Stimulated activated CD8-positive, alpha-beta memory T cell treated with anti-CD3 and anti-CD28 coated beads, Interleukin-4, amount 100 ng/mL, for 1 hour (primary cell): ENCODE results near the gene RNF212B.

Experiments used
- DNase-seq, 2 donors: peaks; one replicate each; pipeline ENCODE4 v3.0.0-alpha.2; 2020; ENCODE audit warnings: low read depth in 2 of 2, low spot score in 1 of 2

RNF212B gene

DNA sequence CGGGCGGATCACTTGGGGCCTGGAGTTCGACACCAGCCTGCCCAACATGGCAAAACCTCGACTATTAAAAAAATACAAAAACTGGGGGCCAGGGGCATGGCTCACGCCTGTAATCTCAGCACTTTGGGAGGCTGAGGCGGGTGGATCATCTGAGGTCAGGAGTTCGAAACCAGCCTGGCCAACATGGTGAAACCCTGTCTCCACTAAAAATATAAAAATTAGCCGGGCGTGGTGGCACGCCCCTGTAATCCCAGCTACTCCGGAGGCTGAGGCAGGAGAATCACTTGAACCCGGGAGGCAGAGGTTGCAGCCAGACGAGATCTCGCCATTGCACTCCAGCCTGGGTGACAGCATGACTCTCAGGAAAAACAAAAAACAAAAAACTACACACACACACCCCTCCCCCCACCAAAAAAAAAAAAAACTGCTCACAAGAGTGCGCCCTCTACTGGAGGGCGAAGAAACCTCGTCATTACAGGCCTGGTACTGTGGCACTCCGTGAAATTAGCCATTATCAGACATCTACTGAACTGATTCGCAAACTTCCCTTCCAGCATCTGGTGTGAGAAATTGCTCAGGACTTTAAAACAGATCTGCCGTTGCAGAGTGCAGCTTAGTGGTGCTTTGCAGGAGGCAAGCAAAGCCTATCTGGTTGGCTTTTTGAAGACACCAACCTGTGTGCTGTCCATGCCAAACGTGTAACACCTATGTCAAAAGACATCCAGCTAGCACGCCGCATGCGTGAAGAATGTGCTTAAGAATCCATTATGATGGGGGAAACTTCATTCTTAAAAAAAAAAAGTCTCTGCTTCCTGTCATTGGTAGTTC, 57.2 kb downstream of the RNF212B start:
- DNase-seq, result peak in 1 of 2 donors; percentile 35

DNA sequence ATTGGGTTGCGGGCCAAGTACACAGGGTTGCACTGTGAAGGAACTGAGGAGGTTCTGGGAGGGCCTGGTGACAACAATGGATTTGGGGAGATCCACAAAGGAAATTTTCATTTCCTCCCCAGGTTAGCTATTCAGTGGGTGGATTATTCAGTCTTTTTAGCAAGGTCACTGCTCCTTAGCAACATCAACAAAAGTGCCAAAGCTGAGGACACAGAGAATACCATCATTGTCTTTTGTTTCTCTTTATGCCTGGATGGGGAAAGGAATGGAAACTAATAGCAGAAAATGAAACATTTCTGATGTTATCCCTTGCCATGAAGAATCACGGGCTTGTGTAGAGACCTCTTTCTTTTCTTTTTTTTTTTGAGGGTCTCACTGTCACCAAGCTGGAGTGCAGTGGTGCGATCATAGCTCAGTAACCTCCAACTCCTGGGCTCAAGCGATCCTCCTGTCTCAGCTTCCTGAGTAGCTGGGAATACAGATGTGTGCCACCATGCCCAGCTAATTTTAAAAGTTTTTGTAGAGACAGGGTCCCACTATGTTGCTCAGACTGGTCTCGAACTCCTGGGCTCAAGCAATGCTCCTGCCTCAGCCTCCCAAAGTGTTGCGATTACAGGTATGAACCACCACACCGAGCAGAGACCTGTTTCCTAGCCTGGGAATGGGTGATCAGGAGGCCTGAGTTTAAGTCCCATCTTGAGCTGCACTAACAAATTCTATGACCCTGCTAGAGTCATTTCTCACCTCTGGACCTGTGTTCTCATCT, 58.5 kb downstream of the RNF212B start:
- DNase-seq, result no peak

DNA sequence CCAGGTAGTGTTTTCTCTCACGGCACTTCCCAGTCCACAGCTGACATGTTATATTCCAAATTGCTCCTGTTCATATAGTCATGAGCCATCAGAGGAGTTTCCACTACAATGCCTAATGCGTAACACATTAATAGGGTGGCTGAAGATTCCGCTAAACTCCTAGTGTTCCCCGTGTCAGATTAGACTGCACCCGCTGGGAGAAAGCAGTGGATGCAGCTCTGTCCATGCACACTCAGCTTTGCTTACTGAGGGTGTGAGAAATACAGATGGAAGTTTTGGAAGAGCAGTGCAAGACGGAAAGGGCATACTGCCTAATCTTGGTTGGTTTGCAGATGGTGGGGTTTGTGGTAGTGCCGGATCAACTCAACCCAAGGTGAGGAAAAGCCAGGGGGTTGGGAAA, 59.4 kb downstream of the RNF212B start:
- no peak for DNase-seq

DNA sequence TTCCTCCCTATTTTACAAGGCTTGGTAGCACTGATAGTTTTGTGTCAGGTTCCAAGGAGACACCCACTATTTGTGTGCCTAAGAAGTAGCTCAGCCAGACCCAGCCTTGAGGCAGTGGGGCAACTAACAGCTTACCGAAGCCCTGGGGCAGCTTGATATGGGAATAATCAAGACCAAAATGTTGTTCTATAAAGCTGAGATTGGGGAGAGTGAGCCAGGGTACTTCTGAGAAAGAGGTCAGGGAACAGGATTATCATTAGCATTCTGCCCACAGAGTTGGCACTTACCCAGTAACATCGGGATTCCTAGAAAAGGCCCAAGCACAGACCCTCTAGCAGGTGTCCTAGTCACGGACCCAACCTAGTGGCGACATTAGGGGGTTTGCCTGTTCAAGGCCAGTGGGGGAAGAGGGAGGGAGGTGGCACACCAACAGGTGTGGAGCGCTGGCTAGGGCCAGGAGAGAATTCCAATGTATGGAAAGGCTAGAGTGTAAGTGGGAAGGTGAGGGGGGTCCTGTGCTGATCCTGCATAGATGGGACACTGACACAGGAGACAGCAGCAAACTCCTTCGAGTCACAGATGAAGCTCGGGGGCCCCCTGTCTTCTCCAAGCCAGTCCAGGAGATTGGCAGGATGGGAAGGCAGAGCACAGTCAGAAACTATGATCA, 60.0 kb downstream of the RNF212B start:
- DNase-seq, result no peak

DNA sequence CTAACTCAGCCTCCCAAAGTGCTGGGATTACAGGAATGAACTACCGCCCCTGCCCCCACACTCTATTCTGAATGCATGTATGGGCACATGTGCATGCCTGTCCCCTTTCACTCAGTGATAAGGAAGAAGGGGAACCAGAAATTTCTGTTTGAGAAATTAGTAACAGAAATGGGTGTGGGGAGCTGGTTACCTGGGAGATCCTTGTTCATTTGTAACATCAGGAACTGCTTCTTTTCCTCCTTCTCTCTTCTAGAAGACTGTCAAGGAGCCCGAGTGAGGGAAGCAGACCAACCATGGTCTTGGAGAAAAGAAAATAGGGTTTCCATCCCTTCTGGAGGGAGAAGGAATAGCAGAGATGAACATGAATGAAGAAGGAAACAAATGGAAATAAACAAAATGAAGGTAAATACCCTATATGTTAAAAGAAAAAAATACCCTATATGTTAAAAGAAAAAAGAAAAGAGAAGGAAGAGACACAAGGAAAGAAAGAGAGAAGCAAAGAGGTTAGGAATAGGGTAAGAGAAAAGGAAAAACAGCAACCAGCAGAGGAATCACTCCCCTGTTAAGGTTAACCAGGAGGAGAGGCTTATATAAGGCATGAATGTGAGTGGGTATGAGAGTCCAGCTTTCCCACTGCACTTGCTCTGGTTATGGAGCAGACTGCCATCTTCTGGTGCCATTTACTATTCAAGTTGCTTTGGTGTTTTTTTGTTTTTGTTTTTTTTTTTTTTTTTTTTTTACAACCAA, 61.6 kb downstream of the RNF212B start:
- DNase-seq, result no peak

DNA sequence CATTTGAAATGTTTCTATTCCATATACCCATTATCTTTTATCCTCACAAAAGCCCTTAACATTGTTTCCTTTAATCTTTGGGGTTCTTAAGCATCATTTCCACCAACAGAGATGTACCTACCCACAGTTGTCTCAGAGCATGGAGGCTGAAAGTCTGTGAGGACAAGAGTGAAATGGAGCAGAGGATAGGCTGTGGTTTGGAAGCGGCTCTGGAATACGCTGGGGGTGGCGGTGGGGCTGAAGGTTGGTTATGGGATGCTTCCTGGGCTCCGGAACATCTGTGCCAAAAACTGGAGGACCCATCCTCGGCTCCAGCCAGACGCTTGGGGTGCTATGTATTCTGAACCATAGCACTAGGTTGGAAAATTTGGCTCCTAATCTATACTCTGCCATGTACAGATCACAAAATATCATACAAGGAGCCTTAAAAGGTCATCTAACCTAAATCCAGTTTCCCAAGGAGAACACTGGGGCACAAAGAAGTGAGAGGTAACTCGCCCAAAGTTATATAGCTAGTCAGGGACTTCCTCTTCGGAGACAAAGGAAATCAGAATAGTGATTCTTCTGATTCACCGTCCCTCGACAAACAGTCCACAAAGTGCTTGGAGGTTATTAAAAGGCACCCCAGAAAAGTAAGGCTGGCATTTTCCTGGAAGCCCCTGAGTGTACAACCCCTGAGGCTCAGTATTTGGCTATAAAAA, 62.4 kb downstream of the RNF212B start:
- no peak for DNase-seq

DNA sequence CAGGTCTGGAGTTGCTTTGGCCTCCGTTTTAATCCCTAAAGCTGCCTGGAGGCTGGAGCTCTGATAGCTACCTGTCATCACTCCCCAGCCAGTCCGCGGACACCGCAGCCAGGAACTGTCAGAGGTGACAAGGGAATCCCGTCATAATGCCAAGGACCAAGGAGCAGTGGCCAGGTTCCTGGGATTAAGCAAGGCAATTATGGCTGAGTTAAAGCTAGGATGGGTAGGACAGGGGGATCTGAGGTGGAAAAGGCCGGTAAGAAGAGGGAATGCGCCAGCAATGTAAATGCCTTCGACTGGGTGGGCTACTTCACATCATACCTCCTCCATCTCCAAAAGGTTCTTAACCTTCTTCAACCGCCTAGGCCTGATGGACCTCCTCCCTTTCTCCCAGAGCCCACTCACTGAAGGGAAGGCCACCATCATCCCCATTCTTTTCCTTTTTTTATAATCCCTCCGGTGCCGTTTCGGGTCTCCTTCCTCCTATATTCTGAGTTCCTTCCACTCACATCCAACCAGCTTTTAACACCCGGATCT, 63.0 kb downstream of the RNF212B start:
- no peak for DNase-seq

DNA sequence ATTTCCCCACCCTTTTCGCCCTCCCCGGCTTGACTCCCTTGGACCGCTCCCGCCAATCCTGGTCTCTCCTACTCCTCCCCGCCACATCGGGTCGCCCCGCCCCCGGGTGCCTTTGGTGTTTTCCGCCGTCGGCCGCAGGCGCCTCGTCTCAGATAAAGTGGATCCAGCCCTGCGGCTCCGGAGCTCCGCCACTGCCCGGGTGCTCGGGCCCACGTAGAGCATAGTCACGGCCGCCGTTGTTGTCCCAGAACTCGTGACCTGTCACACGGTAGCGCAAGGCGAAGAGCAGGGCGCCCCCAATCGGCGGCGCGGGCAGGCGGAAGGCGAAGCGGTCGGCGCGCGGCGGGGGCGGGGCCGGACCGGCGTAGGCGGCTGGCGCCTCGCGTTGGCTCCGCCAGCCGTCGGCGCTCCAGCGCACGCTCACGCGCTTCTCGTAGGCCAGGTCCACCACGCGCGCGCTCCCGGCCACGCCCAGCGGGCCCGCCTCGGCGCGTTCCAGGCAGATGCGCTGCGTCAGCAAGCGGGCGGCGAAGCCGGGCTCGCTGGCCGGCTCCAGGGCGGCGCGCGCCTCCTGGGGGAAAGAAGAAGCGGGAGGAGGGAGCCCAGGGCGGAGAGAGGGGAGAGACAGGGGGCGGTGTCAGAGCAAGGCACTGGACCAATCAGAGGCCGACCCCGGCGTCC, 63.7 kb downstream of the RNF212B start:
- peak; percentile 79 to 89 for DNase-seq

DNA sequence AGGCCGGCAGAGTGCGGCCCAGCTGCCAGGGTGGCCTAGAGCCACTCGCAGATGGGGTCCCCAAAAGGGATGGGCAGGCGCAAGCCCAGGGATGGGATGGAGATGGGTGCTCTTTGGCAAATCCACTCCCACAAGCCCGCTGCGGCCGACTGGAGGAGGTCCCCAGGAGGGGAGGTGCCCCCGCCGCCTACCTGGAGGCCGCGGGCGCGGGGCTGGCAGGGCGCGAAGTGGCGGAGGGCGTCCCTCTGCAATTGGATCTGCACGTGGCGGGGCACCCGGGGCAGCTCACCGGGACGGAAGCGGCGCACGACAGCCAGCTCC, 64.2 kb downstream of the RNF212B start:
- peak in 1 of 2 donors; percentile 43 for DNase-seq

DNA sequence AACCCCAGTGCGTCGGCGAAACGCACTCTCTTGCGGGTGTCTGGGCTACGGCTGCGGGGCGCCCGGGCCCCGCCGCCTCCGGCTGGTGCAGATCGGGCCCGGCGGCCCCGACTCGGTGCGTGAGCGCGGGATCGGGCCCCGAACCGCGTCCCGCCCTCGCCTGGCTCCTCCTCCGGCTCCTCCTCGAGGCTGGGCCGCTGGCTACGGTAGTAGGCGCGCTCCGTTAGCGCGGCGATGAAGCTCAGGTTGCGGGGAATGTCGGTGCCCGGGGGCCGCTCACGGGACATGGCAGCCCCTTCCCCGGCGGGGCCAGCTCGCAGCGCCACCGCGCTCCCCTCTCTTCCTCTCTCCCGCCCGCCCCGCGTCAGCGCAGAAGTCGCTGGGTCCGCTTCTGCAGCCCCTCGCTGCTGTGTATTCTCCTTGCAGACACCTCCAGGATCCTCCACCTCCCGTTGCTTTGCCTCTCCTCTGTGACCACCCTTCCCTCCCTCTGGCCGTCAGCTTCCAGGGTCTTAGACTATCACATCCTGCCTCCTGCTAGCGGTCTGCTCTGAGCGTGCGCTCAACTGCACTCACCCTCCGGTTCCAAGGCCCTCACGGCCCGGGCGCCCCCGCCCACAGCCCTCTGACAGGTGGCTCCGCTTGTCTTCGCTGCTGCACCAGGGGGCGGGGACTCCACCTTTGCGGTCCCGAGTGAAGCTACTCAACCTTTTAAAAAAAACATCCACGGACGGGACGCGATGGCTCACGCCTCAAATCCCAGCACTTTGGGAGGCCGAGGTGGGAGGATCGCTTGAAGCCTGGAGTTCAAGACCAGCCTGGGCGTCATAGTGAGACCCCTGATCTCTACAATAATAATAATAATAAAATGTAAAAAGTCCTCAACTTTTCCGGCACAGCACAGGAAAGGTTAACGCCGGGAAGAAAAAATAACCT, 64.8 kb downstream of the RNF212B start, which contains the start of gene PPP1R3E:
Gene PPP1R3E (minus strand): TSS at position 570 of the 936 bp plus-strand sequence. CDS start 283 bp downstream, at position 287.
- peak in 1 of 2 donors; percentile 75 for DNase-seq

DNA sequence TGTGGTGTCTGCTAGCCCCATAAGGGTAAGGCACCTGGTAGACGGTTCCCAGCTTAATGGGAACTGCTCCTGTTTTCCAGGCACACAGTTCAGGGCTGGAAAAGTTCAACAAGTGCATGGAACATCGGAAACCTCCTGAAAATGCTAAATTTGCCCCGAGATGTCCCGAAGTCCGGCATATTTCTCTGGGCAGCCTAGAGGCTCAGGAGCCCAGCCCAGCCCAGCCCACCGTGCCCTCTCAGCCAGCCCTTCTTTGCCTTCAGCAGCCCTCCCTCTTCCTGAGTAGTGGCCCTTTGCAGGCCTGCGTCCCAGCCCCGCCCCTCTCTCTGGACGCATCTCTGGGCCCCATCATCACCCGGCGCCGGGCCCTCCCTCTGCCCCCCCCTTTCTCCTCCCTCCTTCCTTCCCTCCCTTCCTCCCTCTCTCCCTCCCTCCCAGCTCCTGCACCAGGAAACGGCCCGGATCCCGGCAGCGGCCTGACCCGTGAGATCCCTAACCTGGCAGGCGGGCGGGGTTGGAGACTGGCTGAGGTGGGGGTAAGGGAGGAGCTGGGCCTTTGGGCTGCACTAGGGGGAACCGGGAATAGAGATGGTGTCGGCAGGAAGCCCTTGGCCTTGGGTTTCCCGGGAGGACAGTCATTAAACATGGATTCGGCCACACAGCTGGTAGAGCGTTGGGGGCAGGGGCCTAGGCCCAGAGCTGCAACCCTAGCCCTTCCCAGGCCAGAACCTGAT, 68.8 kb downstream of the RNF212B start, which contains the start of gene BCL2L2:
Gene BCL2L2 (plus strand): TSS at position 422 of the 734 bp plus-strand sequence. CDS start 935 bp downstream, outside the sequence.
- no peak for DNase-seq

DNA sequence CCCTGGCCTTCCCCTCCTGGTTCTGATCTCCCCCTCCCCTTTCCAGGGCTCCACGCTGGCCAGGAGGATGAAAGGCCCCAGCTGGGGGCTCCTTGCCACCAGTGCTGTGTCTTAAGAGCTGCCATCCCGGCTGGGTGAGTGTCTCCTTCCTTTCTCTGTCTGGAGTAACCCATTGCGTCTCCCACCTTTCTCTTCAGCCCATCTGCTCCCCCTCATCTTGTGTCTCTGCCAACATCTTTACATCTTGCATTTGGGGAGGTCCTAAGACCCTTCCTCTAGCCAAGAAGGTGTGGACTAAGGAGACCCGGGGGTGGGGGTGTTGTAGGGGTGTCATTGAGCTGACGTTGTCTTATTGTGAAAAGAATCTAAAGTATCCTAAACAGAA, 69.4 kb downstream of the RNF212B start:
- DNase-seq, result no peak

DNA sequence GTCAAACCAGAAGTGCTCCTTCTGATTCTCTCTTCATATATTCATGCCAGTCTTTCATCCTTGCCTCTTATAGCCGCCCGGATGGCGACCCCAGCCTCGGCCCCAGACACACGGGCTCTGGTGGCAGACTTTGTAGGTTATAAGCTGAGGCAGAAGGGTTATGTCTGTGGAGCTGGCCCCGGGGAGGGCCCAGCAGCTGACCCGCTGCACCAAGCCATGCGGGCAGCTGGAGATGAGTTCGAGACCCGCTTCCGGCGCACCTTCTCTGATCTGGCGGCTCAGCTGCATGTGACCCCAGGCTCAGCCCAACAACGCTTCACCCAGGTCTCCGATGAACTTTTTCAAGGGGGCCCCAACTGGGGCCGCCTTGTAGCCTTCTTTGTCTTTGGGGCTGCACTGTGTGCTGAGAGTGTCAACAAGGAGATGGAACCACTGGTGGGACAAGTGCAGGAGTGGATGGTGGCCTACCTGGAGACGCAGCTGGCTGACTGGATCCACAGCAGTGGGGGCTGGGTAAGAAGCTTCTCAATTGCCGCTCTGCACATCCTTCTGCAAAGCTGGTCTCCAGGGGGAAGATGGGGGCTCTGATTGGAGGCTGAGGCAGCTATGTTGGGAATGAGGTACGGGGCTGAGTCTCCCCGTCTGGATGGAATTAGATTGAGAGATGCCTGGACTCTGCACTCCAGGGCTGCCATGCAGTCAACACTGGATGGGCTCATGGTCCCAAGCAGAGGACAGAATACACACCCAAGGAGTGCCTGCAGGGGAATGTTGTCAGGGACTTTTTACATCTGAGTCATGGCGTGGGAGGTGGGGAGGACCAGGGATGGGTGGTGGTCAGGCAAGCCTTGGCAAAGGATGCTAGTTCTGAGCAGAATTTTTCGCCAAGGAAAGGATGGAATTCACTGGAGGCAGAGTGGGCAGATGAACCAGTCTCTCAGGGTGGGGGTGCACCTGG, 70.2 kb downstream of the RNF212B start:
- no peak for DNase-seq

DNA sequence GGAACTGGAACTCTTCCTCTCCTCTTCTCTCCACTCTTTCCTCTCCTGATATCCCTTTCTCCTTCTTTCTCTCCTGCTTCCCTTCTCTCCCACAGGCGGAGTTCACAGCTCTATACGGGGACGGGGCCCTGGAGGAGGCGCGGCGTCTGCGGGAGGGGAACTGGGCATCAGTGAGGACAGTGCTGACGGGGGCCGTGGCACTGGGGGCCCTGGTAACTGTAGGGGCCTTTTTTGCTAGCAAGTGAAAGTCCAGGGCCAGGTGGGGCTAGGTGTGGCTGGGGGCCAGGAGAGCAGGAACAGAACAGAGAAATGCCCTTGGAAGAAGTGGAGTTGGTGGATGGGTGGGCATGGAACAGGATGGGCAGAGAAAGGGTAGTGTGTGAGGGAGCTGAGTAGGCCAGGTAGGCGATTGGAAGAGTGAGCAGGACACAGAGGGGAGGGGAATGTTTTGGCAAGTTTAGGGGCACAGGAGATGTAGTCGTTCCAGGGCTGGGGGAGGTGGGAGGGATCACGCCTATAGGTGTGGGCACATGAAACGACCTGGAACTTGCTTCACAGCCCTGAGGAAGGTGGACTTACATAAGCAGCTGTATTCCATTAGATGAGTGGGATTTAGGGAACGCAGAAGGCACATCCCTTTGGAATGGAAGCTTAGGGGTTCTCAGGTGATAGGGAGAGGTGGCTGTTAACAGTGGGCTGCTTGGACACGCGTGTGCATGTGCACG, 71.1 kb downstream of the RNF212B start:
- no peak for DNase-seq

DNA sequence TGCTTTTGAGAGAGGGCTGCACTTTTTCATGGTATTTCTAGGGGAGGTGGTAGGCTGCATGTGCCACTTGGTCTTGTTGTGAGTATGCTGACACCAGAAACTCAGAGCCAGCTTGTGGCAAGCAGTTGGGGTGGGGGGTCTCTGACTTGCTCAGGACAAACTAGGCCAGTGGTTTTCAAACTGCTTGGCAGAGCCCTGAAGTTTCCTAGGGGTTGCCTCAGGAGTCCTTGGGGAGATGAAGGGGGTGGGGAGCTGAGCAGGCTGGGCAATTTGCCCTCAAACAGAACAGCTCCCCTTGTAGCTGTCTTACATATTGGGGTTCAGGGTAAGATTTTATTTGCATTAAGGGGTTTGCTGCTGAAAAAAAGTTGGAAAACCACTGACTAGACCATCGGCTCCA, 72.8 kb downstream of the RNF212B start:
- no peak for DNase-seq

DNA sequence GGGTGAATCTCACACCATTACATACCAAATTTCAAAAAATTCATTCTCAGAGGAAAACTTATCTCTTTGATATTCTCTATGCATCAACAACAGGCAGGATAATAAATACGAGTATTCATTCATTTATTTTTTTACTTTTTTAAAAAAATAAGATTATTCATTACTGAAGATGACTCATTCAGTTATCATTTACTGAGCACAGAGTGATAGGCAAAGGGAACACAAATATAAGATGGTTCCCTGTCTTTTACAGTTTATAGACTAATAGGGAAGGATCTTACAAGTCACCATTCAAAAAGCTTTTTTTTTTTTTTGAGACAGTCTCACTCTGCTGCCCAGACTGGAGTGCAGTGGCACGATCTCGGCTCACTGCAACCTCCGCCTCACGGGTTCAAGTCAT, 78.6 kb downstream of the RNF212B start:
- DNase-seq, result no peak
